ENCODE results near the gene LITAFD.
A peak's percentile ranks its signal among the peaks of the same experiment; 100 is the strongest.
"Not testable (repeated sequence)": the region's sequence is repeated elsewhere in the genome, so short reads cannot be mapped to it uniquely, and the experiment has no call there.

LITAFD gene

DNA sequence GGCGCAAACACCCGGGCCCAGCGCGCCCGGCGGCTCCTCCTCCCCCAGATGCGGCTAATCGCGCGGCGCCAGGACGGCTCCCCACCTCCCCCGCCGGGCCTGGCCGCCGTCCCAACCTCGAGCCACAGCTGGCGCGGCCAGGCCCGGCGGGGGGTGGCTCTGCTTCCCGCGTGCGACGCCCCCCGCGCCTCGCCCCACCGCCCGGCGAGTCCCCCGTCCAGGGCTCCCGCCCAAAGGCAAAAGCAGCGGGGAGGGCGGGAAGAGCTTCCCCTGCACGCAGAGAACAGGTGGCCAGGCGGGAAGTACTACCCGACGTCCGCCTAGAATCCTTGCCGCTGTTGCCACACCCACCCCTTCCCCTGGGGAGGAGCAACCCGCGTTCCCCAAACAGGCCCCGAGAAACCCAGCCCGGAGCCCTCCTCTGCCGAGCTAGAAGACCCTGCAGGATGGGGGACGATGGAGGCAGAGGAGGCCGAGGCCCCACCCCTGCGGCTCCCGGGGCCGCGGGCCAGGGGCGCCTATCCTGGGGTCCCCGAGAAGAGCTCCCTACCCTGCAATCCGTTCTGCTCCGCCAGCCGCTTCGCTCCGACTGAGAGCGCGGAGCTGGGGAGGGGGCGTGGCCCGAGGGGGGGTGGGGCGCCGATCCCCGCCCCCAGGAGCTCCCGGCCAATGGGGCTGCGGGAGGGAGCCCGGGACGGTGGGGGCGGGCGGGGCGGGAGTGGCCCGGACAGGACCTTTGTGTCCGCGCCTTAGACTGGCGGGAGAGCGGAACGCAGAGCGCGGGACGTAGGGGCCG is 13.5 kb upstream of the LITAFD start, which contains the start of gene CARHSP1:
TSS of gene CARHSP1 (minus strand) at position 591 of the 796 bp plus-strand sequence. CDS start 9,678 bp downstream, outside the sequence.
- H3K4ac ChIP-seq (ENCODE audit: low read depth in 1 of 2, low read length in 2 of 2) = peak within 1 kb of the TSS; percentile 71 to 92
- peak within 1 kb of the TSS; percentile 91 for H3K9ac ChIP-seq (ENCODE audit: low read length)
- H2BK120ac ChIP-seq (ENCODE audit: low read depth, low read length) = peak within 1 kb of the TSS; percentile 76
- peak within 1 kb of the TSS; percentile 87 for H3K27ac ChIP-seq (ENCODE audit: low read length, poor library complexity, severe bottlenecking)
- H3K27me3 ChIP-seq (ENCODE audit: control insufficient read depth in 1 of 2, insufficient read depth in 1 of 2, low read length in 2 of 2) = no peaks in the 10 kb centered on the region
- WGBS = under 1% methylated on average over 68 of the region's 83 CpGs
- H3K4me3 ChIP-seq (ENCODE audit: insufficient read depth in 1 of 2, low read depth in 1 of 2, low read length in 2 of 2) = peak within 1 kb of the TSS; percentile 77 to 87
- peak within 1 kb of the TSS; percentile 98 for H3K4me2 ChIP-seq (ENCODE audit: low read length, poor library complexity, severe bottlenecking)
- no peaks in the 10 kb centered on the region for H3K9me3 ChIP-seq (ENCODE audit: control insufficient read depth, low read length)
- H3K36me3 ChIP-seq (ENCODE audit: control insufficient read depth in 1 of 2, insufficient read depth in 2 of 2, low read depth in 1 of 2, low read length in 2 of 2) = peaks cover 7 to 9% of the 10 kb centered on the region in 2 experiments
- H3K18ac ChIP-seq (ENCODE audit: low read depth in 1 of 2, low read length in 2 of 2) = peak within 1 kb of the TSS; percentile 68 to 86
- peak within 1 kb of the TSS; percentile 83 for H4K8ac ChIP-seq (ENCODE audit: low read length)
- H3K4me1 ChIP-seq (ENCODE audit: control insufficient read depth, insufficient read depth, low read depth, low read length) = peaks cover 37% of the 10 kb centered on the region
- H4K91ac ChIP-seq (ENCODE audit: low read length) = peak within 1 kb of the TSS; percentile 43
- H3K14ac ChIP-seq (ENCODE audit: low read length in 2 of 2) = peak within 1 kb of the TSS in 1 of 2 experiments; percentile 96
- peak within 1 kb of the TSS; percentile 31 to 81 for H2BK12ac ChIP-seq (ENCODE audit: low read length in 2 of 2)
- no peaks in the 10 kb centered on the region for H3K79me1 ChIP-seq (replicated peaks; ENCODE audit: low read length, poor library complexity, severe bottlenecking)
- H2BK15ac ChIP-seq (ENCODE audit: low read depth, poor library complexity, severe bottlenecking) = peak within 1 kb of the TSS; percentile 75
- DNase-seq = peak; percentile 93
- H2AFZ ChIP-seq (ENCODE audit: low read depth, low read length) = peak within 1 kb of the TSS; percentile 11
- peak within 1 kb of the TSS; percentile 26 for H2BK5ac ChIP-seq (ENCODE audit: low read depth, low read length, poor library complexity, severe bottlenecking)
- H3K23ac ChIP-seq (ENCODE audit: low read length in 2 of 2) = no peak within 1 kb of the TSS
- peak within 1 kb of the TSS; percentile 23 for H2AK5ac ChIP-seq (ENCODE audit: low read length, severe bottlenecking)

DNA sequence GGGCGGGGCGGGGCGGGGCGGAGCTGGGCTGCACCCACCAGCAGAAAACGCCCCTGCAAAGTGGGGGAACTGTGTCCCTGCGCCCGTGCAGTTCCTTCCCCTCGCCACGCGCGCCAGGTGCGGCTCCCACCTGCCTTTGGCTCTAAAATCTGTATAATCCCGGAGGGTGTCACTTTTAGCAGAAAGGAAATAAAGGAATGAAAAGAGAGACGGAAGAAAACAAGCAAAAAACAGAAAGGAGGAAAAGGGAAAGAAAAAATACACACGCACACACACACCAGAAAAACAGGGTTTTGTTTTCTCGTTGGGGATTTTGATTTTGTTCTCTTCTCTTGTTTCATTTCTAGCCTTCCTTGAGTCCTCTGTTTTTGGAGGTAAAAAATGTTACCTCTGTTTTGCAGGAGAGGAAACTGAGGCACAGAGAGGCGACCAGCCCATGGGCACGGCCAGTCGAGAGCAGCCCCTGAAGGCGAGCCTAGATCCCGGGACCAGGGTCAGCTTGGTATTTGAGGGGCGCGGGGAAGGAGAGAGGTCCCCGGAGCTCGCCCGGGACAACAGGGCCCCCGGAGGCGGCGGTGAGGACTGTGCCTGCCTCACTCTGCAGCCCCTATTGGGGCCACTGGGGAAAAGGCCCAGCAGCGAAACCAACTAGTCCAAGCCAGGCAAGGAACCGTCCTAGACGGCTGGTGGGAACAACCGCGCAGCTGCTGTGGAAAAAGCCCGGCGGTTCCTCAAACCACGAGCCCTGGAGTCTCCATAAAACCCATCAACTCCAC is 12.8 kb upstream of the LITAFD start:
- peak overlapping the region; percentile 24 for H3K27ac ChIP-seq (ENCODE audit: low read length, poor library complexity, severe bottlenecking)

GRCh38 chr16:8869988-8870241 is 12.2 kb upstream of the LITAFD start:
- H4K91ac ChIP-seq (ENCODE audit: low read length); DNase-seq: not testable (repeated sequence)

More for the DNA sequence above, 12.8 kb upstream of the LITAFD start:
- Histone ChIP-seq H3K79me1 (replicated peaks; ENCODE audit: low read length, poor library complexity, severe bottlenecking) (no peaks in the 10 kb centered on the region), H3K9ac (ENCODE audit: low read length) (peak overlapping the region; percentile 77), H3K4me3 (ENCODE audit: insufficient read depth in 1 of 2, low read depth in 1 of 2, low read length in 2 of 2) (peak overlapping the region; percentile 56 to 76), H2AK5ac (ENCODE audit: low read length, severe bottlenecking) (peak overlapping the region; percentile 23), H2AFZ (ENCODE audit: low read depth, low read length) (no peak overlapping the region), H3K4me2 (ENCODE audit: low read length, poor library complexity, severe bottlenecking) (peak overlapping the region; percentile 86), H3K14ac (ENCODE audit: low read length in 2 of 2) (peak overlapping the region in 1 of 2 experiments; percentile 32), H2BK5ac (ENCODE audit: low read depth, low read length, poor library complexity, severe bottlenecking) (no peak overlapping the region), H3K9me3 (ENCODE audit: control insufficient read depth, low read length) (no peaks in the 10 kb centered on the region), H2BK15ac (ENCODE audit: low read depth, poor library complexity, severe bottlenecking) (peak overlapping the region; percentile 75), H2BK120ac (ENCODE audit: low read depth, low read length) (peak overlapping the region; percentile 76), H3K4ac (ENCODE audit: low read depth in 1 of 2, low read length in 2 of 2) (peak overlapping the region in 1 of 2 experiments; percentile 71), H3K36me3 (ENCODE audit: control insufficient read depth in 1 of 2, insufficient read depth in 2 of 2, low read depth in 1 of 2, low read length in 2 of 2) (peaks cover 0 to 3% of the 10 kb centered on the region in 2 experiments), H4K91ac (ENCODE audit: low read length) (peak overlapping the region; percentile 43), H3K18ac (ENCODE audit: low read depth in 1 of 2, low read length in 2 of 2) (peak overlapping the region; percentile 68 to 70), H2BK12ac (ENCODE audit: low read length in 2 of 2) (peak overlapping the region in 1 of 2 experiments; percentile 81), H3K23ac (ENCODE audit: low read length in 2 of 2) (no peak overlapping the region), H3K27me3 (ENCODE audit: control insufficient read depth in 1 of 2, insufficient read depth in 1 of 2, low read length in 2 of 2) (no peaks in the 10 kb centered on the region), H4K8ac (ENCODE audit: low read length) (peak overlapping the region; percentile 83), H3K4me1 (ENCODE audit: control insufficient read depth, insufficient read depth, low read depth, low read length) (peaks cover 30% of the 10 kb centered on the region)
- DNase-seq = peak; percentile 58
- WGBS = 25% methylated on average over 29 of the region's 37 CpGs

GRCh38 chr16:8872071-8872470 is 10.1 kb upstream of the LITAFD start:
- Histone ChIP-seq H2AK5ac (ENCODE audit: low read length, severe bottlenecking) (peak overlapping the region; percentile 4), H4K91ac (ENCODE audit: low read length) (no peak overlapping the region), H3K27ac (ENCODE audit: low read length, poor library complexity, severe bottlenecking) (no peak overlapping the region), H2BK5ac (ENCODE audit: low read depth, low read length, poor library complexity, severe bottlenecking) (no peak overlapping the region), H2BK15ac (ENCODE audit: low read depth, poor library complexity, severe bottlenecking) (peak overlapping the region; percentile 36), H3K79me1 (replicated peaks; ENCODE audit: low read length, poor library complexity, severe bottlenecking) (no peaks in the 10 kb centered on the region), H3K4me2 (ENCODE audit: low read length, poor library complexity, severe bottlenecking) (no peak overlapping the region), H4K8ac (ENCODE audit: low read length) (no peak overlapping the region), H3K4me1 (ENCODE audit: control insufficient read depth, insufficient read depth, low read depth, low read length) (peaks cover 15% of the 10 kb centered on the region), H3K27me3 (ENCODE audit: control insufficient read depth in 1 of 2, insufficient read depth in 1 of 2, low read length in 2 of 2) (no peaks in the 10 kb centered on the region), H3K4ac (ENCODE audit: low read depth in 1 of 2, low read length in 2 of 2) (no peak overlapping the region), H3K9ac (ENCODE audit: low read length) (no peak overlapping the region), H3K14ac (ENCODE audit: low read length in 2 of 2) (no peak overlapping the region), H2BK120ac (ENCODE audit: low read depth, low read length) (no peak overlapping the region), H3K4me3 (ENCODE audit: insufficient read depth in 1 of 2, low read depth in 1 of 2, low read length in 2 of 2) (no peak overlapping the region), H3K9me3 (ENCODE audit: control insufficient read depth, low read length) (no peaks in the 10 kb centered on the region), H2AFZ (ENCODE audit: low read depth, low read length) (no peak overlapping the region), H2BK12ac (ENCODE audit: low read length in 2 of 2) (no peak overlapping the region), H3K36me3 (ENCODE audit: control insufficient read depth in 1 of 2, insufficient read depth in 2 of 2, low read depth in 1 of 2, low read length in 2 of 2) (no peaks in the 10 kb centered on the region), H3K23ac (ENCODE audit: low read length in 2 of 2) (no peak overlapping the region), H3K18ac (ENCODE audit: low read depth in 1 of 2, low read length in 2 of 2) (no peak overlapping the region)
- no peak for DNase-seq
- 90% methylated on average over 5 of the region's 5 CpGs for WGBS

More at GRCh38 chr16:8869988-8870241, 12.2 kb upstream of the LITAFD start:
- H2BK5ac ChIP-seq (ENCODE audit: low read depth, low read length, poor library complexity, severe bottlenecking); H3K4me2 ChIP-seq (ENCODE audit: low read length, poor library complexity, severe bottlenecking); H3K9ac ChIP-seq (ENCODE audit: low read length); H4K8ac ChIP-seq (ENCODE audit: low read length); H3K9me3 ChIP-seq (ENCODE audit: control insufficient read depth, low read length); H3K4ac ChIP-seq (ENCODE audit: low read depth in 1 of 2, low read length in 2 of 2); H3K23ac ChIP-seq (ENCODE audit: low read length in 2 of 2); H3K27me3 ChIP-seq (ENCODE audit: control insufficient read depth in 1 of 2, insufficient read depth in 1 of 2, low read length in 2 of 2); H3K27ac ChIP-seq (ENCODE audit: low read length, poor library complexity, severe bottlenecking); H2BK12ac ChIP-seq (ENCODE audit: low read length in 2 of 2); H3K4me3 ChIP-seq (ENCODE audit: insufficient read depth in 1 of 2, low read depth in 1 of 2, low read length in 2 of 2); H3K36me3 ChIP-seq (ENCODE audit: control insufficient read depth in 1 of 2, insufficient read depth in 2 of 2, low read depth in 1 of 2, low read length in 2 of 2); H2AFZ ChIP-seq (ENCODE audit: low read depth, low read length); H3K79me1 ChIP-seq (replicated peaks; ENCODE audit: low read length, poor library complexity, severe bottlenecking); H3K18ac ChIP-seq (ENCODE audit: low read depth in 1 of 2, low read length in 2 of 2): not testable (repeated sequence)
- H2BK15ac ChIP-seq (ENCODE audit: low read depth, poor library complexity, severe bottlenecking) = peak overlapping the region; percentile 75
- peak overlapping the region in 1 of 2 experiments; percentile 32 for H3K14ac ChIP-seq (ENCODE audit: low read length in 2 of 2)
- H2BK120ac ChIP-seq (ENCODE audit: low read depth, low read length) = peak overlapping the region; percentile 76
- WGBS = 98% methylated on average over 10 of the region's 10 CpGs
- H3K4me1 ChIP-seq (ENCODE audit: control insufficient read depth, insufficient read depth, low read depth, low read length) = peaks cover 27% of the 10 kb centered on the region
- H2AK5ac ChIP-seq (ENCODE audit: low read length, severe bottlenecking) = peak overlapping the region; percentile 23
